HepG2 (cell line): Measurements from ENCODE around the gene MSANTD2. TPM values are rescaled to one million over a fixed set of nuclear protein-coding genes. Genes with fewer than 3 reads are reported as not detected.

ENCODE experiments used
- DNMT1 ChIP-seq: sonication (generic); formaldehyde crosslinking; IDR thresholded peaks from 2 replicates; pipeline ENCODE4 v1.5.1; 2020; ENCODE audit warnings: mild to moderate bottlenecking, missing genetic modification reagents
- GPBP1L1 ChIP-seq: sonication (generic); formaldehyde crosslinking; IDR thresholded peaks from 2 replicates; pipeline ENCODE4 v1.5.0; 2020; ENCODE audit warnings: mild to moderate bottlenecking, missing genetic modification reagents
- HIVEP1 ChIP-seq: sonication (generic); formaldehyde crosslinking; IDR thresholded peaks from 2 replicates; pipeline ENCODE4 v1.4.0; 2020; ENCODE audit warnings: mild to moderate bottlenecking, missing genetic modification reagents
- MBNL3 ChIP-seq: fragments of 250-450 bp; sonication (Bioruptor Pico); conservative IDR thresholded peaks from 2 replicates; pipeline ENCODE4 v1.8.0; 2022; ENCODE audit warnings: mild to moderate bottlenecking, inconsistent platforms
- RARA ChIP-seq: IDR thresholded peaks from 2 replicates; pipeline ENCODE4 v1.6.1; 2016; ENCODE audit warnings: missing genetic modification reagents, missing compliant biosample characterization
- SMC3 ChIP-seq: IDR thresholded peaks from 2 replicates; pipeline ENCODE4 v1.6.1; 2011; ENCODE audit warnings: low read length, improper control_type of control experiment
- SYNCRIP ChIP-seq: fragments of 200-400 bp; formaldehyde crosslinking; IDR thresholded peaks from 2 replicates; pipeline ENCODE4 v1.6.1; 2018; ENCODE audit warnings: mild to moderate bottlenecking, low read depth, low read length; ENCODE audit not compliant: insufficient read depth
- THAP9 ChIP-seq: sonication (generic); formaldehyde crosslinking; IDR thresholded peaks from 2 replicates; pipeline ENCODE4; 2020; ENCODE audit warnings: missing genetic modification reagents, mild to moderate bottlenecking, borderline replicate concordance
- WIZ ChIP-seq: sonication (generic); formaldehyde crosslinking; IDR thresholded peaks from 2 replicates; pipeline ENCODE4 v1.5.1; 2020; ENCODE audit warnings: mild to moderate bottlenecking, missing genetic modification reagents
- ZBTB8A ChIP-seq: sonication (generic); formaldehyde crosslinking; IDR thresholded peaks from 2 replicates; pipeline ENCODE4 v1.4.0; 2020; ENCODE audit warnings: mild to moderate bottlenecking, low read depth, missing genetic modification reagents, borderline replicate concordance
- ZFP1 ChIP-seq: IDR thresholded peaks from 2 replicates; pipeline ENCODE4 v1.6.1; 2016
- ZNF121 ChIP-seq: sonication (generic); formaldehyde crosslinking; IDR thresholded peaks from 2 replicates; pipeline ENCODE4 v1.5.0; 2020; ENCODE audit warnings: mild to moderate bottlenecking, missing genetic modification reagents
- ZNF468 ChIP-seq: sonication (generic); formaldehyde crosslinking; IDR thresholded peaks from 2 replicates; pipeline ENCODE4 v1.8.0; 2022; ENCODE audit warnings: mild to moderate bottlenecking, moderate library complexity, missing genetic modification reagents
- polyA plus RNA-seq, 8 experiments: library from polyadenylated mRNA; depleted of rRNA in 3 of 8; stranded (reverse) in 7 of 8; unstranded in 1 of 8; fragments of >200 nt; fragmentation: Illumina TruSeq in 4 of 8; extraction: Trizol in 4 of 8; gene quantifications; 2 replicates each; pipeline versions ENCODE4 v1.2.1 to v1.2.3, GENCODE V29; 2011 to 2016; ENCODE audit warnings: low read depth in 4 of 8, missing spikeins in 1 of 8, mixed read lengths in 1 of 8; ENCODE audit not compliant: insufficient read depth in 1 of 8
- total RNA-seq, 5 experiments: library from RNA; depleted of rRNA; stranded (reverse); fragments of >200 nt; fragmentation: Illumina TruSeq; extraction: Trizol; gene quantifications; 2 replicates each; pipeline ENCODE4 v1.2.3, GENCODE V29; 2016; ENCODE audit warnings: low read depth in 1 of 5
- TF ChIP-seq, protein P1 (sequence below): sonication (generic); formaldehyde crosslinking; conservative IDR thresholded peaks from 2 replicates; pipeline ENCODE4 v1.8.0; 2022; ENCODE audit warnings: mild to moderate bottlenecking, moderate library complexity, missing genetic modification reagents
- TF ChIP-seq, protein P2 (sequence below): sonication (generic); formaldehyde crosslinking; IDR thresholded peaks from 2 replicates; pipeline ENCODE4 v1.4.0; 2020; ENCODE audit warnings: missing genetic modification reagents, borderline replicate concordance
- TF ChIP-seq, protein P3 (sequence below): IDR thresholded peaks from 2 replicates; pipeline ENCODE4 v1.6.1; 2016; ENCODE audit warnings: low read depth, control low read depth

Gene MSANTD2
- total and polyA plus RNA-seq, 2 of the 13 experiments (the other 11 are each of a cell fraction or from before 2014, with no cell fraction given): 8.7 to 10.1 TPM

DNA sequence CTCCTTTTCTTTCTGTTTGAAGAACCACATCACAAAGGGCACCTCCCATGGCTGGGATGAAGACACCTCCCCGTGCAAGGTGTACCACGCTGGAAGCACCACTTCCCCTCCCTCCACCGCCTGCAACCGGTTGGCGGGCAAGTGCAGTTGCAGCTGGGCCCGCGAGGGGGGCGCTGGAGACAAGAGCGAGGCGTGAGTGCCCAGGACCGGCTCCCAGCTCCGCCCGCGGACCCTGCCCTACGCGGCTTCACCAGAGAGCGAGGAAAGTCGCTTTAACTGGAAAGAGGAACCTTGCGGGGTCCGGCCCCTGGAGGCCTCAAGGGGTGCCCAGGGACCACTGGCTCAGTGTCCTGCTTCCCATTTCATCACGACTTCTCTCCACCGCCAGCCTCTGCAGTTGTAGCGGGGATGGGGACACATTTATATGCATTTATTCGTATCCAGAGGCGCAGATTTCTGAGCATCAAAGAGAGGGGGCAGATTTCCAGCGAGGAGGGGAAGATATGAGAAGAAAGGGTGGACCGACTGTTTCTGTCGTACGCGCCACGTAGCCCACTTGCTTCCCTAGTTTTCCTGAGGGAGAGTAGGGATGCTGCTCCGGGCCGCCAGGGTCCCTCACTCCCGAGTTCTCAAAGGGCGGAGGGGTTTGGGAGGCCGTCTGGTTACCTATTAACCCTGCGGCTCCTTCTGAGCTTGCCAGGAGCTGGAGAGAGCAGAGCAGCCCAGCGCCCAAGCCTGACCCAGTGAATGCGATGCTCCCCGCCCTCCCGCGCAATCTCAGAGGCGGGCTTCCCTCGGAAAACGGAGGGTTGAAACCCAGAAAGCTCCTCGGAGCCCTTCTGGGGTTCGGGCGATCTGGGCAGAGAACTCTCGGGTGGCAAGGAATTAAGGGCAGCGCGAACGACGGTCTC lies 41.6 kb downstream of the MSANTD2 start (continued):
- TF ChIP-seq GPBP1L1 (CRISPR knock-in tag): no peak
- TF ChIP-seq SYNCRIP: no peak
- no peak for TF ChIP-seq MBNL3 (CRISPR knock-in tag)
- TF ChIP-seq ZNF121 (CRISPR knock-in tag): no peak
- TF ChIP-seq, protein P1, sequence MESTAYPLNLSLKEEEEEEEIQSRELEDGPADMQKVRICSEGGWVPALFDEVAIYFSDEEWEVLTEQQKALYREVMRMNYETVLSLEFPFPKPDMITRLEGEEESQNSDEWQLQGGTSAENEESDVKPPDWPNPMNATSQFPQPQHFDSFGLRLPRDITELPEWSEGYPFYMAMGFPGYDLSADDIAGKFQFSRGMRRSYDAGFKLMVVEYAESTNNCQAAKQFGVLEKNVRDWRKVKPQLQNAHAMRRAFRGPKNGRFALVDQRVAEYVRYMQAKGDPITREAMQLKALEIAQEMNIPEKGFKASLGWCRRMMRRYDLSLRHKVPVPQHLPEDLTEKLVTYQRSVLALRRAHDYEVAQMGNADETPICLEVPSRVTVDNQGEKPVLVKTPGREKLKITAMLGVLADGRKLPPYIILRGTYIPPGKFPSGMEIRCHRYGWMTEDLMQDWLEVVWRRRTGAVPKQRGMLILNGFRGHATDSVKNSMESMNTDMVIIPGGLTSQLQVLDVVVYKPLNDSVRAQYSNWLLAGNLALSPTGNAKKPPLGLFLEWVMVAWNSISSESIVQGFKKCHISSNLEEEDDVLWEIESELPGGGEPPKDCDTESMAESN (CRISPR knock-in tag): no peak
- no peak for TF ChIP-seq ZFP1 (CRISPR knock-in tag)
- TF ChIP-seq SMC3: no peak
- TF ChIP-seq WIZ (CRISPR knock-in tag): no peak
- 0 out of 2 replicates have a peak, but pooled peaks have one; percentile 60 for TF ChIP-seq THAP9
- no peak for TF ChIP-seq ZNF468 (CRISPR knock-in tag)
- 0 out of 2 replicates have a peak, but pooled peaks have one; percentile 7 for TF ChIP-seq RARA (CRISPR knock-in tag)
- no peak for TF ChIP-seq HIVEP1 (CRISPR knock-in tag)
- TF ChIP-seq, protein P2, sequence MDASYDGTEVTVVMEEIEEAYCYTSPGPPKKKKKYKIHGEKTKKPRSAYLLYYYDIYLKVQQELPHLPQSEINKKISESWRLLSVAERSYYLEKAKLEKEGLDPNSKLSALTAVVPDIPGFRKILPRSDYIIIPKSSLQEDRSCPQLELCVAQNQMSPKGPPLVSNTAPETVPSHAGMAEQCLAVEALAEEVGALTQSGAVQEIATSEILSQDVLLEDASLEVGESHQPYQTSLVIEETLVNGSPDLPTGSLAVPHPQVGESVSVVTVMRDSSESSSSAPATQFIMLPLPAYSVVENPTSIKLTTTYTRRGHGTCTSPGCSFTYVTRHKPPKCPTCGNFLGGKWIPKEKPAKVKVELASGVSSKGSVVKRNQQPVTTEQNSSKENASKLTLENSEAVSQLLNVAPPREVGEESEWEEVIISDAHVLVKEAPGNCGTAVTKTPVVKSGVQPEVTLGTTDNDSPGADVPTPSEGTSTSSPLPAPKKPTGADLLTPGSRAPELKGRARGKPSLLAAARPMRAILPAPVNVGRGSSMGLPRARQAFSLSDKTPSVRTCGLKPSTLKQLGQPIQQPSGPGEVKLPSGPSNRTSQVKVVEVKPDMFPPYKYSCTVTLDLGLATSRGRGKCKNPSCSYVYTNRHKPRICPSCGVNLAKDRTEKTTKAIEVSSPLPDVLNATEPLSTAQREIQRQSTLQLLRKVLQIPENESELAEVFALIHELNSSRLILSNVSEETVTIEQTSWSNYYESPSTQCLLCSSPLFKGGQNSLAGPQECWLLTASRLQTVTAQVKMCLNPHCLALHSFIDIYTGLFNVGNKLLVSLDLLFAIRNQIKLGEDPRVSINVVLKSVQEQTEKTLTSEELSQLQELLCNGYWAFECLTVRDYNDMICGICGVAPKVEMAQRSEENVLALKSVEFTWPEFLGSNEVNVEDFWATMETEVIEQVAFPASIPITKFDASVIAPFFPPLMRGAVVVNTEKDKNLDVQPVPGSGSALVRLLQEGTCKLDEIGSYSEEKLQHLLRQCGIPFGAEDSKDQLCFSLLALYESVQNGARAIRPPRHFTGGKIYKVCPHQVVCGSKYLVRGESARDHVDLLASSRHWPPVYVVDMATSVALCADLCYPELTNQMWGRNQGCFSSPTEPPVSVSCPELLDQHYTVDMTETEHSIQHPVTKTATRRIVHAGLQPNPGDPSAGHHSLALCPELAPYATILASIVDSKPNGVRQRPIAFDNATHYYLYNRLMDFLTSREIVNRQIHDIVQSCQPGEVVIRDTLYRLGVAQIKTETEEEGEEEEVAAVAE: no peak
- no peak for TF ChIP-seq ZBTB8A
- TF ChIP-seq DNMT1 (CRISPR knock-in tag): 0 out of 2 replicates have a peak, but pooled peaks have one; percentile 53
- TF ChIP-seq, protein P3, sequence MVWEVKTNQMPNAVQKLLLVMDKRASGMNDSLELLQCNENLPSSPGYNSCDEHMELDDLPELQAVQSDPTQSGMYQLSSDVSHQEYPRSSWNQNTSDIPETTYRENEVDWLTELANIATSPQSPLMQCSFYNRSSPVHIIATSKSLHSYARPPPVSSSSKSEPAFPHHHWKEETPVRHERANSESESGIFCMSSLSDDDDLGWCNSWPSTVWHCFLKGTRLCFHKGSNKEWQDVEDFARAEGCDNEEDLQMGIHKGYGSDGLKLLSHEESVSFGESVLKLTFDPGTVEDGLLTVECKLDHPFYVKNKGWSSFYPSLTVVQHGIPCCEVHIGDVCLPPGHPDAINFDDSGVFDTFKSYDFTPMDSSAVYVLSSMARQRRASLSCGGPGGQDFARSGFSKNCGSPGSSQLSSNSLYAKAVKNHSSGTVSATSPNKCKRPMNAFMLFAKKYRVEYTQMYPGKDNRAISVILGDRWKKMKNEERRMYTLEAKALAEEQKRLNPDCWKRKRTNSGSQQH (CRISPR knock-in tag): no peak
